Peyer's patch (tissue), 4 donors: Measurements from ENCODE around the gene BRF1. TPM values are rescaled to one million over a fixed set of nuclear protein-coding genes. Genes with fewer than 3 reads are reported as not detected.

Source experiments
- DNase-seq, 3 donors: peaks; one replicate each; pipeline ENCODE4 v3.0.0-alpha.2; 2017 to 2019
- H3K27ac ChIP-seq, 4 donors: fragments of 200-600 bp; sonication (generic); one replicate each; pipeline ENCODE4 v1.5.1; 2016 to 2019
- H3K27me3 ChIP-seq, 2 donors: fragments of 200-600 bp; sonication (generic); one replicate each; pipeline ENCODE4 v1.5.1; 2019
- H3K36me3 ChIP-seq, 3 donors: fragments of 200-600 bp; sonication (generic); one replicate each; pipeline ENCODE4 v1.5.1; 2016 to 2019
- H3K4me1 ChIP-seq, 4 donors: fragments of 200-600 bp; sonication (generic); one replicate each; pipeline ENCODE4 v1.5.1; 2016 to 2019
- H3K4me3 ChIP-seq, 4 donors: fragments of 200-600 bp; sonication (generic); 1 replicate in 3 of 4; 2 replicates in 1 of 4; pipeline ENCODE4 v1.5.1; 2016 to 2019; ENCODE audit warnings: mild to moderate bottlenecking in 1 of 4
- H3K9me3 ChIP-seq, 4 donors: fragments of 200-600 bp; sonication (generic); one replicate each; pipeline ENCODE4 v1.5.1; 2016 to 2019; ENCODE audit warnings: mild to moderate bottlenecking in 1 of 4
- POLR2A ChIP-seq, 2 donors: fragments of 450-650 bp; IDR thresholded peaks; one replicate each; pipeline ENCODE4 v1.5.1; 2017; ENCODE audit warnings: antibody characterized with exemption in 2 of 2, mild to moderate bottlenecking in 2 of 2, moderate library complexity in 2 of 2
- total RNA-seq, 4 donors: library from RNA; depleted of rRNA; stranded (reverse); fragments of >200 nt; gene quantifications; one replicate each; pipeline ENCODE4 v1.1.0, GENCODE V29; 2016
- TF ChIP-seq, protein P1 (sequence below), 6 experiments: fragments of 450-650 bp in 4 of 6; fragments of 200-600 bp in 2 of 6; sonication (generic) in 1 of 6; IDR thresholded peaks; one replicate each; pipeline ENCODE4 v1.5.1; 2017 to 2019; ENCODE audit warnings: antibody characterized with exemption in 6 of 6, mild to moderate bottlenecking in 3 of 6, moderate library complexity in 1 of 6

Gene BRF1
- total RNA-seq, 4 donors from 2014 or later: 40.8 to 112 (median 90.3) TPM

DNA sequence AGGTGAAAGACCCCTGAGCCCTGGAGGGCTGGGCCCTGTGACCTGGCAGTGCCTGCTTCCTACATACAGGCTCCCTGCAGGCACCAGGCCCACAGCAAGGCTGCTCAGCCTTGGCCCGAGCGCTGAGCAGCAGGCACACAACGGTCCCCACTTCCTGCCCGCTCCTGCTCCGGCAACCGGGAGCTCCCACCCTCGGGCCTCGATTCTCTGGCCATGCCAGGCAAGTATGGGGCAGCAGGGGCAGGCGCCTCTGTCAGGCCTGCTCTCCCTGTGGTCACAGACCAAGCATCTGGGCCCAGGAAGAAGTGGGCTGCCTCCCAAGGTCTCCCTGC lies 89.1 kb downstream of the BRF1 start:
- Histone ChIP-seq H3K4me3 (no peak overlapping the region), H3K27ac (no peak overlapping the region), H3K27me3 (no peaks in the 10 kb centered on the region), H3K4me1 (peaks cover 0 to 3% (median 0%) of the 10 kb centered on the region in 4 donors), H3K36me3 (peaks cover 0 to 38% (median 0%) of the 10 kb centered on the region in 3 donors), H3K9me3 (no peaks in the 10 kb centered on the region)
- TF ChIP-seq, protein P1, sequence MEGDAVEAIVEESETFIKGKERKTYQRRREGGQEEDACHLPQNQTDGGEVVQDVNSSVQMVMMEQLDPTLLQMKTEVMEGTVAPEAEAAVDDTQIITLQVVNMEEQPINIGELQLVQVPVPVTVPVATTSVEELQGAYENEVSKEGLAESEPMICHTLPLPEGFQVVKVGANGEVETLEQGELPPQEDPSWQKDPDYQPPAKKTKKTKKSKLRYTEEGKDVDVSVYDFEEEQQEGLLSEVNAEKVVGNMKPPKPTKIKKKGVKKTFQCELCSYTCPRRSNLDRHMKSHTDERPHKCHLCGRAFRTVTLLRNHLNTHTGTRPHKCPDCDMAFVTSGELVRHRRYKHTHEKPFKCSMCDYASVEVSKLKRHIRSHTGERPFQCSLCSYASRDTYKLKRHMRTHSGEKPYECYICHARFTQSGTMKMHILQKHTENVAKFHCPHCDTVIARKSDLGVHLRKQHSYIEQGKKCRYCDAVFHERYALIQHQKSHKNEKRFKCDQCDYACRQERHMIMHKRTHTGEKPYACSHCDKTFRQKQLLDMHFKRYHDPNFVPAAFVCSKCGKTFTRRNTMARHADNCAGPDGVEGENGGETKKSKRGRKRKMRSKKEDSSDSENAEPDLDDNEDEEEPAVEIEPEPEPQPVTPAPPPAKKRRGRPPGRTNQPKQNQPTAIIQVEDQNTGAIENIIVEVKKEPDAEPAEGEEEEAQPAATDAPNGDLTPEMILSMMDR (IDR thresholded peaks at IDR 0.05): no peak
- no peak for TF ChIP-seq POLR2A (IDR thresholded peaks at IDR 0.05)
- no peak for DNase-seq

DNA sequence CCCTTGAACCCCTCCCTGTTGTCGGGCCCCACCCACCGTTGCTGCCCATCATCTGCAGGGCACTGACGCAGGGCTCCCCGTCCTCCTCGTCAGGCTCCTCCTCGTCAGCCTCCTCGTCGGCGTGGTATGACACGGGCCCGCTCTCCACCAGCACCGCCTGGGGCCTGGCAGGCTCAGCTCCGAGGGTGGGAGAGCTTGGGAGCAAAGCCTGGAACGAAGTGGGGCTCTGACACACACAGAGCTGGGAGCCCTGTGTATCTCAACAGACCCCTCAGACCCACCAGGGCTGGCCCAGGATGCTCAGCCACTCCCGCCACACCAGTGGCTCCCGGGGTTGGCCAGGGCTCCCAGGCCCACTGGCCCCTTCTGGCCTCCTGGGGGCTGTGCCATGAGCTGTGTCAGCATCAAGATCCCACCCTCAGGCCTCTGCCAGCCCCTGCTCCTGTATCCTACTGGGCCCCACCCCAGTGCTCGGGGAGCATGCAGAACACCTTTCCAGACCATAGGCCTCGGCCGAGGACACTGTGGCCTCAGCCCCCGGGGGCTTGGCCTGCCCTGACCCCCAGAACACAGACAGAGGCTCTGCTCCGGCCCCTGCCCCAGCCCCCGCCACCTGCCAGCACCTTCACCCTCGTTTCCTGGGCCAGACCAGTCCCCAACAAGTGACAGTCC lies 89.6 kb downstream of the BRF1 start:
- Histone ChIP-seq H3K27me3 (no peaks in the 10 kb centered on the region), H3K4me1 (peaks cover 0 to 3% (median 0%) of the 10 kb centered on the region in 4 donors), H3K36me3 (peaks cover 0 to 33% (median 0%) of the 10 kb centered on the region in 3 donors), H3K27ac (no peak overlapping the region), H3K4me3 (no peak overlapping the region), H3K9me3 (no peaks in the 10 kb centered on the region)
- DNase-seq: no peak
- no peak for TF ChIP-seq POLR2A (IDR thresholded peaks at IDR 0.05)
- TF ChIP-seq, protein P1 (IDR thresholded peaks at IDR 0.05): no peak

DNA sequence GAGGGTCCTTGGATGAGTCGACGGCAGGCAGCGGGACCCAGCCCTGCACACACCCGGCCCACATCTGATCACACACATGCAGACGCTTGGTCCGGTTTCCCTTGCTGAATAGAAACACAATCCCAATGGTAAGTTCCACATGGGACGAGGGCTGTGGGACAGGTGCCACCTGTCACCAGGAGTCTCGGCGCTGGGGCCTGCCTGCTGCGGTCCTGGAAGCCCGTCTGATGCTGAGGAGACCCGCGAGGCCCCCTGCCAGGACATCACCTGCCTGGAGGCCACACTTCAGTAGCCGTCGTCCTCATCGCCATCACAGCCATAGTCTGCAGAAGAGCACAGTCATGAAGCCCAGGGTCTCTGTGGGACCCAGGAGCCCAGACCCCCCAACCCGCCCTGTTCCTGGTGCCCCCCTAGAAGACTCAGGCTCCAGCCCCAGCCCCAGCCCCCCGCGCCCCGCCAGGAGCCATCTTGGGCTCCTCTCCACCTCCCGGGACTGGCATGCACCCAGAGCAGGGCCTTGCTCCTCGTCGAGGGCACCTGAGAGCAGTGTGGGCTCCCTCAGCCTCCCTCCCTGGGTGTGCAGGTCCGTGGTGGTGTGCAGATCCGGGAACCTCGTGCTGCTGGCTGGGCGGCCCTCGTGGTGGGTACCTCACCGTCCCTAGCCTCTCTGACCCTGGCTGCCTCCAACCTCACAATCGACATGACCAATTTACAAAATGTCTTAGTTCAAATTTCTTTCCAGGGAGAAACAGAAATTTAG lies 90.4 kb downstream of the BRF1 start:
- Histone ChIP-seq H3K27me3 (no peaks in the 10 kb centered on the region), H3K36me3 (peaks cover 0 to 33% (median 0%) of the 10 kb centered on the region in 3 donors), H3K9me3 (no peaks in the 10 kb centered on the region), H3K4me3 (no peak overlapping the region), H3K4me1 (peaks cover 0 to 11% (median 0%) of the 10 kb centered on the region in 4 donors), H3K27ac (no peak overlapping the region)
- no peak for DNase-seq
- TF ChIP-seq, protein P1 (IDR thresholded peaks at IDR 0.05): no peak
- no peak for TF ChIP-seq POLR2A (IDR thresholded peaks at IDR 0.05)

DNA sequence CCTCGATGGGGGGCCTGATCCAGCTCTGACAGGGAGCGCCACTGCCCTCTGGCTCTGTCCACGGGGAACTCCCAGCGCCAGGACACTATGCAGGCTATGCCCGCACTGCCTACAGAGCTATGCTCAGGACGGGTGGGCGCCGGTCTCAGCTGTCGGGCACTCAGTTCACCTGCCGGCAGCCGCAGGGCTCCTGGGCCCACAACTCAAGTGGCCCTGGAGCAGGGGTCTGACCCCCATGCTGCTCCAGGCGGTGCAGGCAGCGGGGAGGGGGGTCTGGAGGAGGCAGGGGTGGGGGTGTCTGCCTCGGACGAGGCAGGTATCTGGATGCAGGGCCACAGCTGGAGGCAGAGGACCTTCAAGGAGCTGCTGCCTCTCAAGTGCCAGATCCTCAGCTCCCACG lies 91.2 kb downstream of the BRF1 start:
- TF ChIP-seq POLR2A (IDR thresholded peaks at IDR 0.05): no peak
- peaks cover 0 to 19% (median 0%) of the 10 kb centered on the region in 4 donors for H3K4me1 ChIP-seq
- DNase-seq: no peak
- no peaks in the 10 kb centered on the region for H3K9me3 ChIP-seq
- no peak overlapping the region for H3K27ac ChIP-seq
- H3K27me3 ChIP-seq: no peaks in the 10 kb centered on the region
- no peak overlapping the region for H3K4me3 ChIP-seq
- H3K36me3 ChIP-seq: peaks cover 0 to 33% (median 0%) of the 10 kb centered on the region in 3 donors

DNA sequence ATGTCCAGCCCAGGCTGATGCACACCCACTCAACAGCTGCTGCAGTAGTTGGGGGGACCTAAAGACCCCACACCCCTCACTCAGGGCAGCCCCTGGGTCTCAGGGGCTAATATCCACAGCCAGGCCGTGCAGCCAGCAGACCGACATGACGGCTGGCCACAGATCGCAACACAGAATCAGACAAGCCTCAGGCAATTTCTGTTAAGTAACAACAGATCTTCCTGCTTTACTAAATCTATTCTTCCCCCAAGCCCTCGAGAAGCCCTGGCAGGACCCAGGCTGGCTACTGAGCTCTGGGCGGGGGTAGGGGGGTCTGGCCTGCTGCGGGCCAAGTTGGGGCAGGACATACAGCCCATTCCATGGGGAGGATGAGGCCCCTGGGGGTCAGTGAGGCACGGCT lies 91.7 kb downstream of the BRF1 start:
- H3K27me3 ChIP-seq: no peaks in the 10 kb centered on the region
- H3K36me3 ChIP-seq: peaks cover 0 to 33% (median 0%) of the 10 kb centered on the region in 3 donors
- H3K4me1 ChIP-seq: peaks cover 0 to 24% (median 0%) of the 10 kb centered on the region in 4 donors
- H3K4me3 ChIP-seq: no peak overlapping the region
- TF ChIP-seq POLR2A (IDR thresholded peaks at IDR 0.05): no peak
- TF ChIP-seq, protein P1 (IDR thresholded peaks at IDR 0.05): no peak
- DNase-seq: no peak
- no peaks in the 10 kb centered on the region for H3K9me3 ChIP-seq
- no peak overlapping the region for H3K27ac ChIP-seq

DNA sequence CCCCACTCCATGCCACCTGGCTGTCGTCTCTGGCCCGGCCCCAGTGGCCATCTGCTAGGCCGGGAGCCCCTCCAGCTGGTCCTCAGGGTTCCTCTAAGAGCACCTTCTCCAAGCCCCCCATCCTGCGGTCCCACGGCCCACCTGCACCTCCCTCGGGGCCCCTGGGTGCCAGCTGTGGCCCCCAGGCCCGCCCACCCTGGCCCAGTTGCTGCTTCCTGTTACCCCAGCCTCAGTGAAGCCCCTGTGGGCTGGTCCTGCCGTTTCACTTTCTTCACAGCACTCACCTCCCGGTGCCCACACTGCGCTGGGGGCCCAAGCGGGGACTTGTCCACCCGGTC lies 92.1 kb downstream of the BRF1 start:
- DNase-seq: no peak
- H3K4me1 ChIP-seq: peaks cover 0 to 28% (median 0%) of the 10 kb centered on the region in 4 donors
- TF ChIP-seq POLR2A (IDR thresholded peaks at IDR 0.05): no peak
- TF ChIP-seq, protein P1 (IDR thresholded peaks at IDR 0.05): no peak
- no peak overlapping the region for H3K4me3 ChIP-seq
- H3K27me3 ChIP-seq: no peaks in the 10 kb centered on the region
- no peaks in the 10 kb centered on the region for H3K9me3 ChIP-seq
- peaks cover 0 to 33% (median 0%) of the 10 kb centered on the region in 3 donors for H3K36me3 ChIP-seq
- H3K27ac ChIP-seq: no peak overlapping the region
